SU-DHL-6 (cell line): ENCODE data around the gene TNFRSF1B.

ENCODE experiments used
- EZH2phosphoT487 ChIP-seq: fragments of 200-600 bp; sonication (generic), shearing (Covaris generic); conservative IDR thresholded peaks from 2 replicates; pipeline ENCODE4 v1.6.1; 2018; ENCODE audit warnings: mild to moderate bottlenecking, antibody characterized with exemption, low read length, moderate library complexity, mixed read lengths
- TF ChIP-seq, protein P1 (sequence below): fragments of 200-600 bp; sonication (generic); IDR thresholded peaks from one replicate; pipeline ENCODE4 v1.5.1; 2017; ENCODE audit warnings: antibody characterized with exemption, mild to moderate bottlenecking, low read length, moderate library complexity; ENCODE audit not compliant: insufficient read depth, poor library complexity, severe bottlenecking

DNA sequence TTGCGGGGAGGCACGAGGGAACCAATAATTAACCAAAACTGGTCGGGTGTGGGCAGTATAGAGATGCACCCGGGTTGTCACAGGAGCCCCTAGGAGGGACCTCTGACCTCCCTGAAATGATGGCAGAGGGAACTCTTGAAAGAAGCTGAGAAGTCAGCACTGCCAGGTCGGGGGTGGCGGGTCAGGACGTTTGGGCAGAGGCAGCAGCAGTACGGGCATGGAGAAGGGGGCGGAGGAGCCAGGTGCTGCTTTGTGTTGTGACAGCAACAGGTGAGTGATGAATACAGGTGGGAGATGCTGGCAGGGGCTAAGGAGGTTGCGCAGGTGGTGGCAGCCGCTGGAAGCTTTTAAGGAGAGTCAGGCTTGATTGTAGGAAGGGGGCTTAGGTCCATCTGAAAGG is 11.7 kb downstream of the TNFRSF1B start:
- TF ChIP-seq, protein P1, sequence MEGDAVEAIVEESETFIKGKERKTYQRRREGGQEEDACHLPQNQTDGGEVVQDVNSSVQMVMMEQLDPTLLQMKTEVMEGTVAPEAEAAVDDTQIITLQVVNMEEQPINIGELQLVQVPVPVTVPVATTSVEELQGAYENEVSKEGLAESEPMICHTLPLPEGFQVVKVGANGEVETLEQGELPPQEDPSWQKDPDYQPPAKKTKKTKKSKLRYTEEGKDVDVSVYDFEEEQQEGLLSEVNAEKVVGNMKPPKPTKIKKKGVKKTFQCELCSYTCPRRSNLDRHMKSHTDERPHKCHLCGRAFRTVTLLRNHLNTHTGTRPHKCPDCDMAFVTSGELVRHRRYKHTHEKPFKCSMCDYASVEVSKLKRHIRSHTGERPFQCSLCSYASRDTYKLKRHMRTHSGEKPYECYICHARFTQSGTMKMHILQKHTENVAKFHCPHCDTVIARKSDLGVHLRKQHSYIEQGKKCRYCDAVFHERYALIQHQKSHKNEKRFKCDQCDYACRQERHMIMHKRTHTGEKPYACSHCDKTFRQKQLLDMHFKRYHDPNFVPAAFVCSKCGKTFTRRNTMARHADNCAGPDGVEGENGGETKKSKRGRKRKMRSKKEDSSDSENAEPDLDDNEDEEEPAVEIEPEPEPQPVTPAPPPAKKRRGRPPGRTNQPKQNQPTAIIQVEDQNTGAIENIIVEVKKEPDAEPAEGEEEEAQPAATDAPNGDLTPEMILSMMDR: no peak
- TF ChIP-seq EZH2phosphoT487: no peak
